HG03565 (cell line): ENCODE data around the gene FILIP1L.

ENCODE experiments used
- ATAC-seq: cut with Tn5 transposase; IDR thresholded peaks from one replicate; pipeline ENCODE4 v1.9.1; 2021; ENCODE audit warnings: mild to moderate bottlenecking, moderate library complexity; ENCODE audit not compliant: unreplicated experiment

The FILIP1L gene

GRCh38 chr3:99817437-99818240, 296.7 kb downstream of the FILIP1L start, which contains the start of gene CMSS1:
Gene CMSS1 (plus strand): TSS chr3:99817862.
- peak; percentile 95 for ATAC-seq

GRCh38 chr3:99817047-99817436, 297.3 kb downstream of the FILIP1L start:
- ATAC-seq = no peak

GRCh38 chr3:99810403-99810802, 303.9 kb downstream of the FILIP1L start:
- ATAC-seq = no peak

GRCh38 chr3:99809565-99809964, 304.7 kb downstream of the FILIP1L start:
- no peak for ATAC-seq

GRCh38 chr3:99808163-99808794, 306.0 kb downstream of the FILIP1L start:
- ATAC-seq = no peak

GRCh38 chr3:99805160-99805559, 309.1 kb downstream of the FILIP1L start:
- ATAC-seq = no peak

- no peak for ATAC-seq
Observed at GRCh38 chr3:99803297-99803696, 311.0 kb downstream of the FILIP1L start.

- ATAC-seq = no peak
Observed at GRCh38 chr3:99799422-99799821, 314.9 kb downstream of the FILIP1L start.

GRCh38 chr3:99795573-99795972, 318.7 kb downstream of the FILIP1L start:
- no peak for ATAC-seq

GRCh38 chr3:99794485-99794884, 319.8 kb downstream of the FILIP1L start:
- no peak for ATAC-seq

GRCh38 chr3:99789011-99789721, 325.1 kb downstream of the FILIP1L start:
- peak; percentile 90 for ATAC-seq
